Prostate gland (tissue), 2 donors: ENCODE data around the gene GOLIM4.

Source experiments
- POLR2AphosphoS5 ChIP-seq: sonication (generic); formaldehyde crosslinking; IDR thresholded peaks from one replicate; pipeline ENCODE4 v1.6.1; 2017; ENCODE audit warnings: antibody characterized with exemption
- TF ChIP-seq, protein P1 (sequence below), 4 experiments: fragments of 200-600 bp in 2 of 4; fragments of 450-650 bp in 2 of 4; sonication (generic) in 2 of 4; IDR thresholded peaks; 1 replicate in 3 of 4; 2 replicates in 1 of 4; pipeline ENCODE4 v1.5.1; 2016 to 2019; ENCODE audit warnings: antibody characterized with exemption in 4 of 4, mild to moderate bottlenecking in 2 of 4, moderate library complexity in 2 of 4

DNA sequence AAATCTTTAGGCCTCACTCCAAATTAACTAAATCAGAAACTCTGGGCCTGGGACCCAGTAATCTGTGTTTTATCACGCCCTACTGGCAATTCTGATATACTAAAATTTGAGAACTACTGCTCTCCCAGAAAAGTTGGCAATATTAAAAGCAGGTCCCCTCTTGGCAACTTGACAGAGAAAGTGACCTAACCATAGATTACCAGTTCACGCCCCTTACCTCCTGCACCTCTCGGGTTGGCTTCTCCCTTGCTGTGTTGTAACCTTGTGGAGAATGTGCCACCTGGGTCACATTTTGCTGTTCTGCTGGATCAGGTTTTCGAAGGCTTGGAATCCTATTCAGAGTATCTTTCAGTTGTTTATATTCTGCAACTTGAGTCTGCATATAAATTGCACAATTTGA, 59.1 kb downstream of the GOLIM4 start:
- TF ChIP-seq, protein P1, sequence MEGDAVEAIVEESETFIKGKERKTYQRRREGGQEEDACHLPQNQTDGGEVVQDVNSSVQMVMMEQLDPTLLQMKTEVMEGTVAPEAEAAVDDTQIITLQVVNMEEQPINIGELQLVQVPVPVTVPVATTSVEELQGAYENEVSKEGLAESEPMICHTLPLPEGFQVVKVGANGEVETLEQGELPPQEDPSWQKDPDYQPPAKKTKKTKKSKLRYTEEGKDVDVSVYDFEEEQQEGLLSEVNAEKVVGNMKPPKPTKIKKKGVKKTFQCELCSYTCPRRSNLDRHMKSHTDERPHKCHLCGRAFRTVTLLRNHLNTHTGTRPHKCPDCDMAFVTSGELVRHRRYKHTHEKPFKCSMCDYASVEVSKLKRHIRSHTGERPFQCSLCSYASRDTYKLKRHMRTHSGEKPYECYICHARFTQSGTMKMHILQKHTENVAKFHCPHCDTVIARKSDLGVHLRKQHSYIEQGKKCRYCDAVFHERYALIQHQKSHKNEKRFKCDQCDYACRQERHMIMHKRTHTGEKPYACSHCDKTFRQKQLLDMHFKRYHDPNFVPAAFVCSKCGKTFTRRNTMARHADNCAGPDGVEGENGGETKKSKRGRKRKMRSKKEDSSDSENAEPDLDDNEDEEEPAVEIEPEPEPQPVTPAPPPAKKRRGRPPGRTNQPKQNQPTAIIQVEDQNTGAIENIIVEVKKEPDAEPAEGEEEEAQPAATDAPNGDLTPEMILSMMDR (IDR thresholded peaks at IDR 0.05): no peak
- TF ChIP-seq POLR2AphosphoS5: no peak
